Suprapubic skin (tissue), 3 donors: Measurements from ENCODE around the gene ZMIZ2.

Source experiments
- POLR2A ChIP-seq, 2 donors: fragments of 450-650 bp; IDR thresholded peaks; one replicate each; pipeline ENCODE4 v1.6.1; 2017; ENCODE audit warnings: antibody characterized with exemption in 2 of 2, mild to moderate bottlenecking in 2 of 2, moderate library complexity in 2 of 2
- TF ChIP-seq, protein P1 (sequence below), 2 donors: fragments of 200-600 bp in 1 of 2; fragments of 450-650 bp in 1 of 2; sonication (generic) in 1 of 2; IDR thresholded peaks; one replicate each; pipeline ENCODE4 v1.5.1; 2016 to 2019; ENCODE audit warnings: antibody characterized with exemption in 2 of 2, mild to moderate bottlenecking in 1 of 2, moderate library complexity in 1 of 2

DNA sequence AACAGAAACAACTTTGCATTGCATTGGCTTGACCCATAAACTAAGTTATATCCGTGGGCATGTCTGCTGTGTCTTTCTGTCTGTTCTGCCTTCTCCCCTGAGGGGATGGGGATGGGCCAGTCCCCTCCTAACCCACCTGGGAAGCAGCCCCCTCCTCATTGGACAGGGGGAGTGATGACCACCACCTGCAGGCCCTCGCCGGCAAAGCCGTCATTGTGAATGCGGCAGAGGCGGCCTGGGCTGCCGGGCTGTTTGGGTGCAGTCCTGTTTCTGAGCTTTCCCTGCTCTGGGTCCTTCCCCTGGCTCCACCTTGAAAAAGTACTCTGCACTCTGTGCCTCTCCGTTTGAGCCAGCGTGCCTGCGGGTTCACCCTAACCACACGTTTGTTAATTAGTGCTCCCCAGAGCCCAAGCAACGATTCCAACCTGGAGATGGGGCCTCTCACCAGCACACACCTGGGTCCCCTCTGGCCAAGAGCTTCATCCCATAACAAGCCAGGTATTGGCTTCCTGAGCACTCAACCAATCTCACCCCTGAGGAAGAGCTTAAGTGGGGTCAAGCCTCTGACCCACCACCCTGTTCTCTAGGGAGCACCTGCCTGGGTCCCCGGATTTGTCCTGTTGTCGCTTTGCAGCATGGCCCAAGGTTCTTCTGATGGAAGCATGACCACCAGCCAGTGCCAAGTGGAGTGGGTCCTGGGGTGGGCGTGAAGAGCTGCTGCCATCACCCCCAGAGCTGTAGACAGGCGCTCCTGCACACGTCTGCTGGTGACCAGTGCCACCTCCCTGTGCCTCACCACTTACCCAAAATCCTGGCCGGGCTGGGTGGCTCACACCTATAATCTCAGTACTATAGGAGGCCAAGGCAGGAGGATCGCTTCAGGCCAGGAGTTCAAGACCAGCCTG lies 39.4 kb upstream of the ZMIZ2 start:
- TF ChIP-seq, protein P1, sequence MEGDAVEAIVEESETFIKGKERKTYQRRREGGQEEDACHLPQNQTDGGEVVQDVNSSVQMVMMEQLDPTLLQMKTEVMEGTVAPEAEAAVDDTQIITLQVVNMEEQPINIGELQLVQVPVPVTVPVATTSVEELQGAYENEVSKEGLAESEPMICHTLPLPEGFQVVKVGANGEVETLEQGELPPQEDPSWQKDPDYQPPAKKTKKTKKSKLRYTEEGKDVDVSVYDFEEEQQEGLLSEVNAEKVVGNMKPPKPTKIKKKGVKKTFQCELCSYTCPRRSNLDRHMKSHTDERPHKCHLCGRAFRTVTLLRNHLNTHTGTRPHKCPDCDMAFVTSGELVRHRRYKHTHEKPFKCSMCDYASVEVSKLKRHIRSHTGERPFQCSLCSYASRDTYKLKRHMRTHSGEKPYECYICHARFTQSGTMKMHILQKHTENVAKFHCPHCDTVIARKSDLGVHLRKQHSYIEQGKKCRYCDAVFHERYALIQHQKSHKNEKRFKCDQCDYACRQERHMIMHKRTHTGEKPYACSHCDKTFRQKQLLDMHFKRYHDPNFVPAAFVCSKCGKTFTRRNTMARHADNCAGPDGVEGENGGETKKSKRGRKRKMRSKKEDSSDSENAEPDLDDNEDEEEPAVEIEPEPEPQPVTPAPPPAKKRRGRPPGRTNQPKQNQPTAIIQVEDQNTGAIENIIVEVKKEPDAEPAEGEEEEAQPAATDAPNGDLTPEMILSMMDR (IDR thresholded peaks at IDR 0.05): no peak
- no peak for TF ChIP-seq POLR2A (IDR thresholded peaks at IDR 0.05)
